ENCODE measurements around the gene SLC52A1. TPM values are rescaled to one million over a fixed set of nuclear protein-coding genes. Genes with fewer than 3 reads are reported as not detected.

The SLC52A1 gene
- polyA plus RNA-seq, 3 donors = not detected

GRCh38 chr17:5027916-5028315 lies 7.3 kb downstream of the SLC52A1 start:
- WGBS (ENCODE audit: insufficient coverage) = 20% methylated on average over 2 of the region's 5 CpGs
- Mint-ChIP-seq H3K27me3 (ENCODE audit: low read depth in 3 of 3) (peaks cover 1 to 6% (median 3%) of the 10 kb centered on the region in 3 donors), H3K4me3 (no peak overlapping the region), H3K4me1 (peaks cover 34% of the 10 kb centered on the region), H3K36me3 (peaks cover 14 to 15% of the 10 kb centered on the region in 2 donors), H3K9me3 (peaks cover 0 to 3% (median 0%) of the 10 kb centered on the region in 7 donors), H3K27ac (no peak overlapping the region)
- Histone ChIP-seq H3K27me3 (ENCODE audit: control insufficient read depth in 2 of 2, insufficient read depth in 2 of 2, low read length in 2 of 2) (no peaks in the 10 kb centered on the region), H3K4me2 (replicated peaks; ENCODE audit: extremely low read depth, low read length, poor library complexity, severe bottlenecking) (no peak overlapping the region), H4K20me1 (ENCODE audit: insufficient read depth, low read length) (no peaks in the 10 kb centered on the region), H3K9ac (ENCODE audit: insufficient read depth, low read length, poor library complexity, severe bottlenecking) (no peak overlapping the region), H2AFZ (ENCODE audit: insufficient read depth, low read depth, low read length, poor library complexity, severe bottlenecking) (no peak overlapping the region), H3K79me2 (ENCODE audit: insufficient read depth, low read length) (no peaks in the 10 kb centered on the region), H3K4me3 (replicated peaks in 1 of 3; ENCODE audit: low read depth in 2 of 3, low read length in 3 of 3) (no peak overlapping the region), H3K36me3 (replicated peaks in 1 of 2; ENCODE audit: control insufficient read depth in 1 of 2, insufficient read depth in 2 of 2, low read length in 2 of 2) (peaks cover 8 to 9% of the 10 kb centered on the region in 2 donors), H3K9me3 (replicated peaks in 1 of 2; ENCODE audit: control insufficient read depth in 1 of 2, insufficient read depth in 1 of 2, low read length in 2 of 2) (no peaks in the 10 kb centered on the region), H3K27ac (ENCODE audit: low read depth in 1 of 2, low read length in 2 of 2) (no peak overlapping the region), H3K4me1 (ENCODE audit: control insufficient read depth in 1 of 2, insufficient read depth in 2 of 2, low read length in 2 of 2) (peaks cover 21 to 26% of the 10 kb centered on the region in 2 donors)
- no peak for DNase-seq
- intact Hi-C loops (cut with micrococcal nuclease) = no loop called here
- TF ChIP-seq CTCF (IDR thresholded peaks at IDR 0.05) = no peak

- no peak overlapping the region for H3K9ac ChIP-seq (ENCODE audit: insufficient read depth, low read length, poor library complexity, severe bottlenecking)
- Mint-ChIP-seq H3K4me3 (no peak overlapping the region), H3K27ac (no peak overlapping the region), H3K27me3 (ENCODE audit: low read depth in 3 of 3) (peaks cover 1 to 6% (median 3%) of the 10 kb centered on the region in 3 donors), H3K4me1 (peaks cover 33% of the 10 kb centered on the region), H3K36me3 (peaks cover 20 to 22% of the 10 kb centered on the region in 2 donors), H3K9me3 (peaks cover 0 to 3% (median 0%) of the 10 kb centered on the region in 7 donors)
- no peaks in the 10 kb centered on the region for H3K9me3 ChIP-seq (replicated peaks in 1 of 2; ENCODE audit: control insufficient read depth in 1 of 2, insufficient read depth in 1 of 2, low read length in 2 of 2)
- H3K4me3 ChIP-seq (replicated peaks in 1 of 3; ENCODE audit: low read depth in 2 of 3, low read length in 3 of 3) = no peak overlapping the region
- WGBS (ENCODE audit: insufficient coverage) = 100% methylated on average over 5 of the region's 6 CpGs
- DNase-seq = no peak
- H3K27ac ChIP-seq (ENCODE audit: low read depth in 1 of 2, low read length in 2 of 2) = no peak overlapping the region
- H3K4me2 ChIP-seq (replicated peaks; ENCODE audit: extremely low read depth, low read length, poor library complexity, severe bottlenecking) = no peak overlapping the region
- no peak overlapping the region for H2AFZ ChIP-seq (ENCODE audit: insufficient read depth, low read depth, low read length, poor library complexity, severe bottlenecking)
- no peak for TF ChIP-seq CTCF (IDR thresholded peaks at IDR 0.05)
- peaks cover 21 to 24% of the 10 kb centered on the region in 2 donors for H3K4me1 ChIP-seq (ENCODE audit: control insufficient read depth in 1 of 2, insufficient read depth in 2 of 2, low read length in 2 of 2)
- H3K79me2 ChIP-seq (ENCODE audit: insufficient read depth, low read length) = no peaks in the 10 kb centered on the region
- H3K27me3 ChIP-seq (ENCODE audit: control insufficient read depth in 2 of 2, insufficient read depth in 2 of 2, low read length in 2 of 2) = no peaks in the 10 kb centered on the region
- intact Hi-C loops (cut with micrococcal nuclease) = no loop called here
- peaks cover 14 to 15% of the 10 kb centered on the region in 2 donors for H3K36me3 ChIP-seq (replicated peaks in 1 of 2; ENCODE audit: control insufficient read depth in 1 of 2, insufficient read depth in 2 of 2, low read length in 2 of 2)
- no peaks in the 10 kb centered on the region for H4K20me1 ChIP-seq (ENCODE audit: insufficient read depth, low read length)
Measured at GRCh38 chr17:5027299-5027698, 7.9 kb downstream of the SLC52A1 start.
